Activated effector memory CD4-positive, alpha-beta T cell treated with anti-CD3 and anti-CD28 coated beads, Interleukin-2, amount 50 U/mL, for 16 hours (primary cell): ENCODE results near the gene PPP1R9B.
A peak's percentile ranks its signal among the peaks of the same experiment; 100 is the strongest.

Source experiments
- DNase-seq: peaks from one replicate; pipeline ENCODE4 v3.0.0-alpha.2; 2020

The PPP1R9B gene

GRCh38 chr17:50103252-50103651 lies 47.2 kb downstream of the PPP1R9B start:
- no peak for DNase-seq

- DNase-seq = no peak
Observed at GRCh38 chr17:50102164-50102991, 48.1 kb downstream of the PPP1R9B start.

- no peak for DNase-seq
Observed at GRCh38 chr17:50101346-50102163, 48.9 kb downstream of the PPP1R9B start.

- DNase-seq = no peak
Observed at GRCh38 chr17:50100921-50101345, 49.5 kb downstream of the PPP1R9B start.

- no peak for DNase-seq
Observed at GRCh38 chr17:50100480-50100883, 50.0 kb downstream of the PPP1R9B start.

- no peak for DNase-seq
Observed at GRCh38 chr17:50099003-50099402, 51.5 kb downstream of the PPP1R9B start.

- no peak for DNase-seq
Observed at GRCh38 chr17:50098583-50098982, 51.9 kb downstream of the PPP1R9B start.

- DNase-seq = no peak
Observed at GRCh38 chr17:50097926-50098325, 52.6 kb downstream of the PPP1R9B start.

- no peak for DNase-seq
Observed at GRCh38 chr17:50097455-50097854, 53.0 kb downstream of the PPP1R9B start.

- DNase-seq = no peak
Observed at GRCh38 chr17:50096758-50097157, 53.7 kb downstream of the PPP1R9B start.

GRCh38 chr17:50096092-50096491 lies 54.4 kb downstream of the PPP1R9B start:
- no peak for DNase-seq

- DNase-seq = no peak
Observed at GRCh38 chr17:50095626-50096037, 54.8 kb downstream of the PPP1R9B start.

GRCh38 chr17:50094753-50095619 lies 55.5 kb downstream of the PPP1R9B start, which contains the start of gene PDK2:
Gene PDK2, plus strand, starts transcription at chr17:50095351. Its CDS starts 85 bp downstream, at chr17:50095436.
- peak; percentile 99 for DNase-seq

GRCh38 chr17:50094243-50094752 lies 56.2 kb downstream of the PPP1R9B start:
- peak; percentile 97 for DNase-seq

- DNase-seq = no peak
Observed at GRCh38 chr17:50093807-50094206, 56.7 kb downstream of the PPP1R9B start.

- DNase-seq = no peak
Observed at GRCh38 chr17:50093246-50093645, 57.2 kb downstream of the PPP1R9B start.

GRCh38 chr17:50091918-50092285 lies 58.6 kb downstream of the PPP1R9B start:
- no peak for DNase-seq

GRCh38 chr17:50090971-50091917 lies 59.2 kb downstream of the PPP1R9B start:
- DNase-seq = no peak

- no peak for DNase-seq
Observed at GRCh38 chr17:50090071-50090470, 60.4 kb downstream of the PPP1R9B start.

- no peak for DNase-seq
Observed at GRCh38 chr17:50088952-50089825, 61.3 kb downstream of the PPP1R9B start.
